K562 (cell line): ENCODE data around the gene SELENOF. TPM values are rescaled to one million over a fixed set of nuclear protein-coding genes. Genes with fewer than 3 reads are reported as not detected.

Source experiments
- ARID2 ChIP-seq: fragments of 450-650 bp; IDR thresholded peaks from 2 replicates; pipeline ENCODE4 v1.6.1; 2017; ENCODE audit warnings: antibody characterized with exemption, mild to moderate bottlenecking
- ATF6 ChIP-seq: sonication (generic); formaldehyde crosslinking; IDR thresholded peaks from 2 replicates; pipeline ENCODE4 v1.4.0; 2020; ENCODE audit warnings: mild to moderate bottlenecking, missing genetic modification reagents
- FOXK1 ChIP-seq: sonication (generic); formaldehyde crosslinking; IDR thresholded peaks from 2 replicates; pipeline ENCODE4 v1.8.0; 2022; ENCODE audit warnings: missing genetic modification reagents, mild to moderate bottlenecking, borderline replicate concordance
- FOXP4 ChIP-seq: sonication (generic); formaldehyde crosslinking; IDR thresholded peaks from 2 replicates; pipeline ENCODE4 v1.8.0; 2022; ENCODE audit warnings: mild to moderate bottlenecking, missing genetic modification reagents, borderline replicate concordance
- HNRNPK ChIP-seq: fragments of 200-400 bp; formaldehyde crosslinking; IDR thresholded peaks from one replicate; pipeline ENCODE4 v1.6.1; 2018; ENCODE audit warnings: mild to moderate bottlenecking, low read depth, low read length; ENCODE audit not compliant: poor library complexity, severe bottlenecking
- IRF9 ChIP-seq: fragments of 450-650 bp; IDR thresholded peaks from 2 replicates; pipeline ENCODE4 v1.6.1; 2016; ENCODE audit warnings: missing biosample characterization, missing genetic modification characterization
- MCM7 ChIP-seq, 2 experiments: fragments of 450-650 bp; IDR thresholded peaks; 2 replicates each; pipeline ENCODE4 v1.6.1; 2016 to 2018
- NCOR1 ChIP-seq: fragments of 450-650 bp; IDR thresholded peaks from 2 replicates; pipeline ENCODE4 v1.6.1; 2016; ENCODE audit warnings: mild to moderate bottlenecking, moderate library complexity
- NR4A1 ChIP-seq, 2 experiments: fragments of 250-450 bp in 1 of 2; fragments of 450-650 bp in 1 of 2; sonication (Bioruptor Pico) in 1 of 2; IDR thresholded peaks; 2 replicates each; pipeline versions ENCODE4 v1.4.0 to v1.6.1; 2016 to 2020; ENCODE audit warnings: mild to moderate bottlenecking in 2 of 2, missing compliant biosample characterization in 1 of 2, missing genetic modification characterization in 1 of 2, moderate library complexity in 1 of 2
- PRDM10 ChIP-seq: fragments of 450-650 bp; IDR thresholded peaks from 2 replicates; pipeline ENCODE4 v1.6.1; 2018; ENCODE audit not compliant: partially characterized antibody
- RAD21 ChIP-seq, 2 experiments: fragments of 250-450 bp in 1 of 2; fragments of 450-650 bp in 1 of 2; sonication (Bioruptor Pico) in 1 of 2; formaldehyde crosslinking in 1 of 2; IDR thresholded peaks in 1 of 2; conservative IDR thresholded peaks in 1 of 2; 2 replicates each; pipeline versions ENCODE4 v1.4.0 to v1.8.0; 2020 to 2022; ENCODE audit warnings: mild to moderate bottlenecking in 2 of 2, moderate library complexity in 1 of 2
- SMAD4 ChIP-seq: fragments of 250-450 bp; sonication (Bioruptor Pico); conservative IDR thresholded peaks from 2 replicates; pipeline ENCODE4 v1.8.0; 2021; ENCODE audit warnings: inconsistent platforms, mild to moderate bottlenecking, moderate library complexity
- THRAP3 ChIP-seq: fragments of 450-650 bp; IDR thresholded peaks from 2 replicates; pipeline ENCODE4 v1.6.1; 2016; ENCODE audit warnings: mild to moderate bottlenecking, inconsistent platforms, borderline replicate concordance
- UBTF ChIP-seq, 2 experiments: IDR thresholded peaks; 2 replicates each; pipeline ENCODE4 v1.6.1; 2012; ENCODE audit warnings: improper control_type of control experiment in 2 of 2, low read depth in 2 of 2, low read length in 2 of 2, borderline replicate concordance in 1 of 2
- polyA plus RNA-seq, 8 experiments: library from polyadenylated mRNA; depleted of rRNA in 4 of 8; stranded (reverse) in 5 of 8; unstranded in 3 of 8; fragments of >200 nt; fragmentation: Nextera tagmentation in 2 of 8; fragmentation: Illumina TruSeq in 1 of 8; extraction: Ambion mirVana in 2 of 8; extraction: Trizol in 1 of 8; gene quantifications; 2 replicates each; pipeline versions ENCODE4 v1.2.1 to v1.2.3, GENCODE V29; 2011 to 2014; ENCODE audit warnings: inconsistent platforms in 1 of 8, missing spikeins in 1 of 8
- total RNA-seq, 7 experiments: library from RNA; depleted of rRNA in 6 of 7; stranded (reverse); fragments of >200 nt in 6 of 7; fragmentation: Illumina TruSeq in 2 of 7; extraction: Trizol in 2 of 7; gene quantifications; 2 replicates each; pipeline versions ENCODE4 v1.2.1 to v1.2.3, GENCODE V29; 2011 to 2021; ENCODE audit warnings: low replicate concordance in 1 of 7

The SELENOF gene
- total and polyA plus RNA-seq, 9 of the 15 experiments (the other 6 are each of a cell fraction or from before 2014, with no cell fraction given), result 115 to 394 (median 215) TPM

- TF ChIP-seq NR4A1 (CRISPR knock-in tag; IDR thresholded peaks at IDR 0.05) (no peak), NR4A1 (tag; IDR thresholded peaks at IDR 0.05) (no peak), FOXK1 (CRISPR knock-in tag) (no peak), SMAD4 (CRISPR knock-in tag) (no peak), THRAP3 (no peak), ATF6 (no peak), HNRNPK (no peak), MCM7 (IDR thresholded peaks at IDR 0.05) (no peak), NCOR1 (no peak), RAD21 (CRISPR knock-in tag; conservative IDR thresholded peaks at IDR 0.05 in 1 of 2, IDR thresholded peaks at IDR 0.05 in 1 of 2) (peak; percentile 77 to 91), PRDM10 (no peak), IRF9 (tag) (peak; percentile 62; the same call in 1 of the 2 replicates), ARID2 (peak; percentile 78; the same call in 1 of the 2 replicates), FOXP4 (CRISPR knock-in tag) (no peak), UBTF (IDR thresholded peaks at IDR 0.05; ENCODE audit: borderline replicate concordance in 1 of 2, low read depth in 2 of 2, low read length in 2 of 2) (0 out of 4 replicates have a peak, but pooled peaks of 1 of the 2 experiments have one; percentile 30)
These were observed 80.3 kb downstream of the SELENOF start (continued) for GRCh38 chr1:86833461-86834215.
